Thoracic aorta (tissue), 2 donors: ENCODE results near the gene R3HDM2. TPM values are rescaled to one million over a fixed set of nuclear protein-coding genes. Genes with fewer than 3 reads are reported as not detected.

Source experiments
- ATAC-seq: fragments of 150-250 bp; one replicate; pipeline ENCODE4 v1.8.0; 2017; ENCODE audit warnings: low read depth; ENCODE audit not compliant: insufficient number of reproducible peaks, low FRiP score
- DNase-seq: peaks from one replicate; pipeline ENCODE4 v3.0.0-alpha.2; 2020; ENCODE audit warnings: low spot score
- H3K27ac ChIP-seq, 2 donors: fragments of 200-600 bp; sonication (generic); 1 replicate in 1 of 2; 2 replicates in 1 of 2; pipeline ENCODE4 v1.5.1; 2016; ENCODE audit warnings: mild to moderate bottlenecking in 2 of 2, moderate library complexity in 2 of 2
- H3K27me3 ChIP-seq: fragments of 200-600 bp; sonication (generic); replicated peaks from 2 replicates; pipeline ENCODE4 v1.6.0; 2016; ENCODE audit warnings: mild to moderate bottlenecking; ENCODE audit not compliant: insufficient read depth
- H3K36me3 ChIP-seq: fragments of 200-600 bp; sonication (generic); one replicate; pipeline ENCODE4 v1.5.1; 2016
- H3K4me1 ChIP-seq, 2 donors: fragments of 200-600 bp; sonication (generic); 1 replicate in 1 of 2; 2 replicates in 1 of 2; pipeline versions ENCODE4 v1.5.1 to v1.6.0; 2016; ENCODE audit warnings: low read depth in 2 of 2, mild to moderate bottlenecking in 1 of 2; ENCODE audit not compliant: control insufficient read depth in 1 of 2
- H3K4me3 ChIP-seq: fragments of 200-600 bp; sonication (generic); 2 replicates; pipeline ENCODE4 v1.5.1; 2016; ENCODE audit warnings: mild to moderate bottlenecking
- H3K9me3 ChIP-seq: fragments of 200-600 bp; sonication (generic); 2 replicates; pipeline ENCODE4 v1.5.1; 2016
- CTCF ChIP-seq: fragments of 200-600 bp; sonication (generic); IDR thresholded peaks from one replicate; pipeline ENCODE4 v1.5.1; 2019; ENCODE audit warnings: antibody characterized with exemption
- total RNA-seq, 2 donors: library from RNA; depleted of rRNA; stranded (reverse); fragments of >200 nt; gene quantifications; one replicate each; pipeline versions ENCODE4 v1.1.0 to v1.2.3, GENCODE V29; 2016

The R3HDM2 gene
- total RNA-seq, 2 donors from 2014 or later = 26.5 to 62.4 TPM

- no peaks in the 10 kb centered on the region for H3K27me3 ChIP-seq
- H3K4me1 ChIP-seq = peaks cover 19 to 23% of the 10 kb centered on the region in 2 donors
- no peak for TF ChIP-seq CTCF
- H3K9me3 ChIP-seq = no peaks in the 10 kb centered on the region
- ATAC-seq = peak; percentile 68
- DNase-seq = no peak
- H3K27ac ChIP-seq = peak overlapping the region in 1 of 2 donors; percentile 47
- H3K4me3 ChIP-seq = peak overlapping the region; percentile 2
- no peaks in the 10 kb centered on the region for H3K36me3 ChIP-seq
Measured at GRCh38 chr12:57372233-57372632, 58.6 kb downstream of the R3HDM2 start.

- H3K4me1 ChIP-seq = peaks cover 19 to 23% of the 10 kb centered on the region in 2 donors
- peaks cover 4% of the 10 kb centered on the region for H3K9me3 ChIP-seq
- H3K36me3 ChIP-seq = no peaks in the 10 kb centered on the region
- no peaks in the 10 kb centered on the region for H3K27me3 ChIP-seq
- DNase-seq (no peak), ATAC-seq (no peak)
- H3K27ac ChIP-seq = peak overlapping the region in 1 of 2 donors; percentile 8
- no peak for TF ChIP-seq CTCF
- no peak overlapping the region for H3K4me3 ChIP-seq
Measured at GRCh38 chr12:57370696-57371095, 60.1 kb downstream of the R3HDM2 start.

GRCh38 chr12:57370072-57370471, 60.8 kb downstream of the R3HDM2 start:
- peaks cover 19 to 23% of the 10 kb centered on the region in 2 donors for H3K4me1 ChIP-seq
- peaks cover 4% of the 10 kb centered on the region for H3K9me3 ChIP-seq
- no peak overlapping the region for H3K4me3 ChIP-seq
- no peak for TF ChIP-seq CTCF
- no peaks in the 10 kb centered on the region for H3K27me3 ChIP-seq
- H3K36me3 ChIP-seq = no peaks in the 10 kb centered on the region
- H3K27ac ChIP-seq = no peak overlapping the region
- DNase-seq = no peak
- ATAC-seq = no peak

- no peak for TF ChIP-seq CTCF
- H3K9me3 ChIP-seq = peaks cover 4% of the 10 kb centered on the region
- no peaks in the 10 kb centered on the region for H3K36me3 ChIP-seq
- no peaks in the 10 kb centered on the region for H3K27me3 ChIP-seq
- DNase-seq = no peak
- H3K4me1 ChIP-seq = peaks cover 19 to 23% of the 10 kb centered on the region in 2 donors
- ATAC-seq = no peak
- H3K27ac ChIP-seq = no peak overlapping the region
- no peak overlapping the region for H3K4me3 ChIP-seq
Measured at GRCh38 chr12:57369202-57369601, 61.6 kb downstream of the R3HDM2 start.

- ATAC-seq (no peak), DNase-seq (no peak)
- no peak for TF ChIP-seq CTCF
- Histone ChIP-seq H3K36me3 (no peaks in the 10 kb centered on the region), H3K9me3 (peaks cover 4% of the 10 kb centered on the region), H3K4me1 (peaks cover 19 to 23% of the 10 kb centered on the region in 2 donors), H3K27me3 (no peaks in the 10 kb centered on the region), H3K4me3 (no peak overlapping the region), H3K27ac (no peak overlapping the region)
Measured at GRCh38 chr12:57368349-57369095, 62.3 kb downstream of the R3HDM2 start.
